Adrenal gland (tissue), 5 donors: Measurements from ENCODE around the gene SCT.

ENCODE experiments used
- POLR2A ChIP-seq, 2 donors: fragments of 450-650 bp; IDR thresholded peaks; one replicate each; pipeline ENCODE4 v1.6.1; 2017; ENCODE audit warnings: antibody characterized with exemption in 2 of 2, mild to moderate bottlenecking in 2 of 2, moderate library complexity in 1 of 2
- TF ChIP-seq, protein P1 (sequence below), 6 experiments: fragments of 450-650 bp in 4 of 6; fragments of 200-600 bp in 2 of 6; sonication (generic) in 1 of 6; IDR thresholded peaks; 1 replicate in 5 of 6; 2 replicates in 1 of 6; pipeline versions ENCODE4 v1.5.1 to v1.8.0; 2016 to 2021; ENCODE audit warnings: antibody characterized with exemption in 6 of 6, mild to moderate bottlenecking in 2 of 6, moderate library complexity in 1 of 6
- donor health status: DM: no; HTN: no; CAD: no.

DNA sequence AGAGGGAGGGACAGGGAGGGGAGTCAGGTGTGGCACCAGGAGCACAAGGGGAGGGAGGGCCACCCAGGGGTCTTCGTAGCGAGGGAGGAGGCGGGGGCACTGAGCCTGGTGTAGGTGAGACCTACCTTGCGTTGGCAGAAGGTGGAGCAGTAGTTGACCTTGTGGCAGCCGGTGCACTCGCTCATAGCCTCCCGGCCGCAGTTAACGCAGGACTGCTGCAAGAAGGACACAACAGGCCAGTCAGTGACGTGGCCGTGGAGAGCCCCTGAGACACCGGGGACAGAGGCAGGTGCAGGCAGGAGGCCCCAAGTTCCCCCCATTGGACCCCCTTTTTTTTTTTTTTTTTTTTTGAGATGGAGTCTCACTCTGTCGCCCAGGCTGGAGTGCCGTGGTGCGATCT lies 26.9 kb upstream of the SCT start:
- TF ChIP-seq POLR2A (IDR thresholded peaks at IDR 0.05) = no peak
- TF ChIP-seq, protein P1, sequence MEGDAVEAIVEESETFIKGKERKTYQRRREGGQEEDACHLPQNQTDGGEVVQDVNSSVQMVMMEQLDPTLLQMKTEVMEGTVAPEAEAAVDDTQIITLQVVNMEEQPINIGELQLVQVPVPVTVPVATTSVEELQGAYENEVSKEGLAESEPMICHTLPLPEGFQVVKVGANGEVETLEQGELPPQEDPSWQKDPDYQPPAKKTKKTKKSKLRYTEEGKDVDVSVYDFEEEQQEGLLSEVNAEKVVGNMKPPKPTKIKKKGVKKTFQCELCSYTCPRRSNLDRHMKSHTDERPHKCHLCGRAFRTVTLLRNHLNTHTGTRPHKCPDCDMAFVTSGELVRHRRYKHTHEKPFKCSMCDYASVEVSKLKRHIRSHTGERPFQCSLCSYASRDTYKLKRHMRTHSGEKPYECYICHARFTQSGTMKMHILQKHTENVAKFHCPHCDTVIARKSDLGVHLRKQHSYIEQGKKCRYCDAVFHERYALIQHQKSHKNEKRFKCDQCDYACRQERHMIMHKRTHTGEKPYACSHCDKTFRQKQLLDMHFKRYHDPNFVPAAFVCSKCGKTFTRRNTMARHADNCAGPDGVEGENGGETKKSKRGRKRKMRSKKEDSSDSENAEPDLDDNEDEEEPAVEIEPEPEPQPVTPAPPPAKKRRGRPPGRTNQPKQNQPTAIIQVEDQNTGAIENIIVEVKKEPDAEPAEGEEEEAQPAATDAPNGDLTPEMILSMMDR (IDR thresholded peaks at IDR 0.05) = no peak
